DND-41 (cell line): ENCODE data around the gene SYCE3.

Source experiments
- CTCF ChIP-seq: IDR thresholded peaks from 2 replicates; pipeline ENCODE4 v1.5.1; 2012; ENCODE audit warnings: borderline replicate concordance, low read length, moderate library complexity, mild to moderate bottlenecking; ENCODE audit not compliant: poor library complexity, severe bottlenecking; ENCODE audit errors: extremely low read depth
- EZH2 ChIP-seq: IDR thresholded peaks from 3 replicates; pipeline ENCODE4 v1.6.1; 2012; ENCODE audit warnings: borderline replicate concordance, low read depth, mild to moderate bottlenecking, moderate library complexity, low read length, inconsistent platforms; ENCODE audit not compliant: severe bottlenecking

- TF ChIP-seq CTCF: no peak
- TF ChIP-seq EZH2: no peak
These were observed 20.0 kb upstream of the SYCE3 start, which contains the start of gene CHKB for GRCh38 chr22:50582493-50583293.
